HepG2 (cell line): ENCODE data around the gene NGDN. TPM values are rescaled to one million over a fixed set of nuclear protein-coding genes. Genes with fewer than 3 reads are reported as not detected.

Experiments used
- ATAC-seq: fragments of 200-7000 bp; cut with Tn5 transposase; 3 replicates; pipeline ENCODE4 v1.9.1; 2020; ENCODE audit warnings: mild to moderate bottlenecking, moderate library complexity
- BruUV-seq: library from RNA; stranded (reverse); fragments of 400-500 nt; replicated peaks from 2 replicates; lab custom pipeline; 2021; lab: Mats Ljungman, UMichigan
- CTCF ChIA-PET: fragments of 300-600 bp; formaldehyde crosslinking; extraction: SDS; loops from one replicate; lab custom pipeline; 2021; ENCODE audit warnings: low total read pairs, inconsistent platforms, low intra/inter-chr PET ratio; lab: Yijun Ruan, JAX
- POLR2A ChIA-PET: fragments of 350-600 bp; sonication (Branson Sonifier 250); formaldehyde crosslinking; loops from one replicate; lab custom pipeline; 2020; ENCODE audit warnings: antibody characterized with exemption, inconsistent platforms; lab: Yijun Ruan, JAX
- DNase-seq: peaks from one replicate; pipeline ENCODE4 v3.0.0-alpha.2; 2015; ENCODE audit warnings: low spot score
- FAIRE-seq: peaks from 3 replicates; lab custom pipeline; 2011; peaks lifted over from hg19 to GRCh38; lab: Jason Lieb, UNC
- H2AFZ ChIP-seq: one replicate; pipeline ENCODE4 v1.6.1; 2011; ENCODE audit warnings: low read length, inconsistent platforms
- H3K27ac ChIP-seq: fragments of 300-600 bp; 3 replicates; pipeline ENCODE4 v1.8.0; 2011; ENCODE audit warnings: mixed run types, mild to moderate bottlenecking, mixed read lengths, low read length, inconsistent platforms; ENCODE audit not compliant: insufficient read depth; ENCODE audit errors: extremely low read length
- H3K27me3 ChIP-seq, 2 experiments: fragments of 200-600 bp in 1 of 2; 2 replicates in 1 of 2; 3 replicates in 1 of 2; pipeline versions ENCODE4 v1.6.0 to v1.8.0; 2011; ENCODE audit warnings: low read length in 2 of 2, mild to moderate bottlenecking in 2 of 2, moderate library complexity in 2 of 2, inconsistent platforms in 1 of 2; ENCODE audit not compliant: insufficient read depth in 2 of 2, control insufficient read depth in 1 of 2
- H3K36me3 ChIP-seq, 2 experiments: fragments of 200-600 bp in 1 of 2; replicated peaks in 1 of 2; 2 replicates in 1 of 2; 3 replicates in 1 of 2; pipeline versions ENCODE4 v1.5.1 to v1.8.0; 2011; ENCODE audit warnings: low read length in 2 of 2, inconsistent platforms in 1 of 2; ENCODE audit not compliant: insufficient read depth in 2 of 2, control insufficient read depth in 1 of 2
- H3K4me1 ChIP-seq: 2 replicates; pipeline ENCODE4 v1.5.1; 2012; ENCODE audit warnings: low read length, inconsistent platforms; ENCODE audit not compliant: insufficient read depth
- H3K4me2 ChIP-seq: 2 replicates; pipeline ENCODE4 v1.6.0; 2011; ENCODE audit warnings: low read depth, low read length, inconsistent platforms
- H3K4me3 ChIP-seq, 3 experiments: fragments of 200-600 bp in 1 of 3; sonication (generic), shearing (Covaris generic) in 1 of 3; replicated peaks in 1 of 3; 2 replicates each; pipeline ENCODE4 v1.5.1; 2011 to 2016; ENCODE audit warnings: low read length in 3 of 3, inconsistent platforms in 2 of 3, low read depth in 2 of 3, mild to moderate bottlenecking in 2 of 3, control low read depth in 1 of 3, mixed read lengths in 1 of 3; ENCODE audit not compliant: insufficient read depth in 1 of 3
- H3K79me2 ChIP-seq: one replicate; pipeline ENCODE4 v1.6.1; 2011; ENCODE audit warnings: low read length, inconsistent platforms; ENCODE audit not compliant: insufficient read depth
- H3K9ac ChIP-seq: 2 replicates; pipeline ENCODE4 v1.6.0; 2011; ENCODE audit warnings: mild to moderate bottlenecking, low read depth, low read length, inconsistent platforms; ENCODE audit not compliant: insufficient read depth
- H3K9me3 ChIP-seq: 2 replicates; pipeline ENCODE4 v1.5.1; 2012; ENCODE audit warnings: mild to moderate bottlenecking, low read length
- H4K20me1 ChIP-seq: 2 replicates; pipeline ENCODE4 v1.6.0; 2011; ENCODE audit warnings: inconsistent platforms, mild to moderate bottlenecking, low read length, moderate library complexity; ENCODE audit not compliant: insufficient read depth
- RFXAP ChIP-seq: sonication (generic); formaldehyde crosslinking; IDR thresholded peaks from 2 replicates; pipeline ENCODE4 v1.4.0; 2020; ENCODE audit warnings: missing genetic modification reagents, borderline replicate concordance
- SUZ12 ChIP-seq: fragments of 150-350 bp; IDR thresholded peaks from 2 replicates; pipeline ENCODE4 v1.6.1; 2014; ENCODE audit warnings: low read depth, low read length
- TAF15 ChIP-seq: fragments of 200-400 bp; formaldehyde crosslinking; IDR thresholded peaks from one replicate; pipeline ENCODE4 v1.6.1; 2018; ENCODE audit warnings: mild to moderate bottlenecking, low read depth, low read length; ENCODE audit not compliant: poor library complexity, severe bottlenecking
- ZSCAN25 ChIP-seq: sonication (generic); formaldehyde crosslinking; IDR thresholded peaks from 2 replicates; pipeline ENCODE4 v1.8.0; 2022; ENCODE audit warnings: mild to moderate bottlenecking, missing genetic modification reagents
- WGBS: methylation state at CpG from one replicate; pipeline ENCODE4 v1.1.6; 2017; ENCODE audit warnings: low lambda C conversion rate; 5-methylcytosine and 5-hydroxymethylcytosine counted together
- in situ Hi-C: cut with HindIII; loops from 2 replicates; pipeline ENCODE4 v1.10.0; 2017; ENCODE audit warnings: low pct_unique_long_range_greater_than_20kb; ENCODE audit not compliant: extremely low pct_ligation_motif_present
- intact Hi-C: fragments of 100-400 bp; cut with micrococcal nuclease; formaldehyde crosslinking; loops from one replicate; pipeline ENCODE4 v1.10.0; 2022; ENCODE audit not compliant: unreplicated experiment
- polyA plus RNA-seq, 8 experiments: library from polyadenylated mRNA; depleted of rRNA in 3 of 8; stranded (reverse) in 7 of 8; unstranded in 1 of 8; fragments of >200 nt; fragmentation: Illumina TruSeq in 4 of 8; extraction: Trizol in 4 of 8; gene quantifications; 2 replicates each; pipeline versions ENCODE4 v1.2.1 to v1.2.3, GENCODE V29; 2011 to 2016; ENCODE audit warnings: low read depth in 4 of 8, missing spikeins in 1 of 8, mixed read lengths in 1 of 8; ENCODE audit not compliant: insufficient read depth in 1 of 8
- total RNA-seq, 5 experiments: library from RNA; depleted of rRNA; stranded (reverse); fragments of >200 nt; fragmentation: Illumina TruSeq; extraction: Trizol; gene quantifications; 2 replicates each; pipeline ENCODE4 v1.2.3, GENCODE V29; 2016; ENCODE audit warnings: low read depth in 1 of 5
- TF ChIP-seq, protein P1 (sequence below): sonication (generic); formaldehyde crosslinking; IDR thresholded peaks from 2 replicates; pipeline ENCODE4 v1.4.0; 2020; ENCODE audit warnings: missing genetic modification reagents
- TF ChIP-seq, protein P2 (sequence below): sonication (generic); formaldehyde crosslinking; IDR thresholded peaks from 2 replicates; pipeline ENCODE4 v1.5.0; 2020; ENCODE audit warnings: mild to moderate bottlenecking, missing genetic modification reagents, moderate library complexity
- TF ChIP-seq, protein P3 (sequence below): IDR thresholded peaks from 2 replicates; pipeline ENCODE4 v1.4.0; 2020; ENCODE audit warnings: mild to moderate bottlenecking, missing genetic modification reagents
- TF ChIP-seq, protein P4 (sequence below): sonication (generic); formaldehyde crosslinking; IDR thresholded peaks from 2 replicates; pipeline ENCODE4 v1.4.0; 2020; ENCODE audit warnings: missing genetic modification reagents
- TF ChIP-seq, protein P5 (sequence below): sonication (generic); formaldehyde crosslinking; IDR thresholded peaks from 2 replicates; pipeline ENCODE4 v1.4.0; 2020; ENCODE audit warnings: missing genetic modification reagents

Gene NGDN
- total and polyA plus RNA-seq, 2 of the 13 experiments (the other 11 are each of a cell fraction or from before 2014, with no cell fraction given): 154 to 216 TPM

DNA sequence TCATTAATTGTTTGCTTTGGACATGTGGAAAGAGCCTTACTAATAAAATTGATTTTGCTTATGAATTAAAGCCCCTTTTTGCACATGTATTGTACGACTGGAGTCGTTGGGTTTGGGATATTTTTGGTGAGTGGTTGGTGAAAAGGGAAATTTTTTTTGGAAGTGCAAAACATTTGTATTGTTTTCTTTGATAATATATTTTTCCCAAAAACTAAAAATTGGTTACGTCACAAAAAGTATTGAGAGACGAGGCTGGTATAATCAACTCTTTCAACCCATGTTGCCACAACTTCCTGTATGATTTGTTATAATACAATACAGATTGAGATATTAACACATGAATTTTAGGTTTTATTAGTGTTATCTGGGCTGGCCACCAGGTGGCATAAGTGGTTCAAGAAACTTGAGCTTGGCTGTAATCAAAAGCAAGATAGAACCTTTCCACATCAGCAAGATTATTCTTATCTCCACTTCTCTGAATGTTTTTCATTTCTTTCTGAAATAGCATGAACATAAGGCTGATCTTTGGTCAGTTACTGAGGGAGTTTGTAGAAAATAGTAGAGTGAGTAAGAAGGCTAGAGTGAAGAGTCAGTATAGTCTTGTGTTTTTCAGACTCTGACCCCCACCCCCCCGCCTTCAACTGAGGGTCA, 8.7 kb downstream of the NGDN start:
- no peaks in the 10 kb centered on the region for H3K79me2 ChIP-seq
- CTCF ChIA-PET: interaction anchor here (0.7 to 9.7 kb wide), 7 partner anchors 9 to 91 kb away, joined by 3 to 275 read pairs (median 5); partner anchors contain the start of genes THTPA and ZFHX2
- H4K20me1 ChIP-seq: peaks cover 10% of the 10 kb centered on the region; the same call in 1 of the 2 replicates
- peak; percentile 58 for FAIRE-seq
- no peak overlapping the region for H3K9ac ChIP-seq
- no peak overlapping the region for H3K4me2 ChIP-seq
- peaks cover 8% of the 10 kb centered on the region for H3K4me1 ChIP-seq
- BruUV-seq: no TSS peak
- 26% methylated on average over 5 of the region's 5 CpGs for WGBS
- H3K9me3 ChIP-seq: no peaks in the 10 kb centered on the region
- no peak overlapping the region for H3K4me3 ChIP-seq
- no peak overlapping the region for H3K27ac ChIP-seq
- in situ Hi-C loops: no loop called here
- no peak overlapping the region for H2AFZ ChIP-seq
- POLR2A ChIA-PET: interaction anchor here (0.6 to 5.1 kb wide), 13 partner anchors 9 to 383 kb away, joined by 3 to 57 read pairs (median 4); partner anchors contain the start of genes ACIN1, AP1G2, C14orf119 and DHRS2
- H3K27me3 ChIP-seq: no peaks in the 10 kb centered on the region
- ATAC-seq: peak; percentile 33
- peaks cover 42 to 73% of the 10 kb centered on the region in 2 experiments for H3K36me3 ChIP-seq
- intact Hi-C loops: loop anchor here (1.0 kb wide), 2 partner anchors 61 to 84 kb away; no protein-coding TSS in a partner anchor
- DNase-seq: peak; percentile 77
- TF ChIP-seq ZSCAN25 (CRISPR knock-in tag) (no peak), RFXAP (CRISPR knock-in tag) (no peak), TAF15 (no peak), SUZ12 (no peak)
- TF ChIP-seq, protein P1, sequence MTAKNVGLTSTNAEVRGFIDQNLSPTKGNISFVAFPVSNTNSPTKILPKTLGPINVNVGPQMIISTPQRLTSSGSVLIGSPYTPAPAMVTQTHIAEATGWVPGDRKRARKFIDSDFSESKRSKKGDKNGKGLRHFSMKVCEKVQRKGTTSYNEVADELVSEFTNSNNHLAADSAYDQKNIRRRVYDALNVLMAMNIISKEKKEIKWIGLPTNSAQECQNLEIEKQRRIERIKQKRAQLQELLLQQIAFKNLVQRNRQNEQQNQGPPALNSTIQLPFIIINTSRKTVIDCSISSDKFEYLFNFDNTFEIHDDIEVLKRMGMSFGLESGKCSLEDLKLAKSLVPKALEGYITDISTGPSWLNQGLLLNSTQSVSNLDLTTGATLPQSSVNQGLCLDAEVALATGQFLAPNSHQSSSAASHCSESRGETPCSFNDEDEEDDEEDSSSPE (CRISPR knock-in tag): no peak
- TF ChIP-seq, protein P2, sequence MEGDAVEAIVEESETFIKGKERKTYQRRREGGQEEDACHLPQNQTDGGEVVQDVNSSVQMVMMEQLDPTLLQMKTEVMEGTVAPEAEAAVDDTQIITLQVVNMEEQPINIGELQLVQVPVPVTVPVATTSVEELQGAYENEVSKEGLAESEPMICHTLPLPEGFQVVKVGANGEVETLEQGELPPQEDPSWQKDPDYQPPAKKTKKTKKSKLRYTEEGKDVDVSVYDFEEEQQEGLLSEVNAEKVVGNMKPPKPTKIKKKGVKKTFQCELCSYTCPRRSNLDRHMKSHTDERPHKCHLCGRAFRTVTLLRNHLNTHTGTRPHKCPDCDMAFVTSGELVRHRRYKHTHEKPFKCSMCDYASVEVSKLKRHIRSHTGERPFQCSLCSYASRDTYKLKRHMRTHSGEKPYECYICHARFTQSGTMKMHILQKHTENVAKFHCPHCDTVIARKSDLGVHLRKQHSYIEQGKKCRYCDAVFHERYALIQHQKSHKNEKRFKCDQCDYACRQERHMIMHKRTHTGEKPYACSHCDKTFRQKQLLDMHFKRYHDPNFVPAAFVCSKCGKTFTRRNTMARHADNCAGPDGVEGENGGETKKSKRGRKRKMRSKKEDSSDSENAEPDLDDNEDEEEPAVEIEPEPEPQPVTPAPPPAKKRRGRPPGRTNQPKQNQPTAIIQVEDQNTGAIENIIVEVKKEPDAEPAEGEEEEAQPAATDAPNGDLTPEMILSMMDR (CRISPR knock-in tag): peak; percentile 91
- TF ChIP-seq, protein P3, sequence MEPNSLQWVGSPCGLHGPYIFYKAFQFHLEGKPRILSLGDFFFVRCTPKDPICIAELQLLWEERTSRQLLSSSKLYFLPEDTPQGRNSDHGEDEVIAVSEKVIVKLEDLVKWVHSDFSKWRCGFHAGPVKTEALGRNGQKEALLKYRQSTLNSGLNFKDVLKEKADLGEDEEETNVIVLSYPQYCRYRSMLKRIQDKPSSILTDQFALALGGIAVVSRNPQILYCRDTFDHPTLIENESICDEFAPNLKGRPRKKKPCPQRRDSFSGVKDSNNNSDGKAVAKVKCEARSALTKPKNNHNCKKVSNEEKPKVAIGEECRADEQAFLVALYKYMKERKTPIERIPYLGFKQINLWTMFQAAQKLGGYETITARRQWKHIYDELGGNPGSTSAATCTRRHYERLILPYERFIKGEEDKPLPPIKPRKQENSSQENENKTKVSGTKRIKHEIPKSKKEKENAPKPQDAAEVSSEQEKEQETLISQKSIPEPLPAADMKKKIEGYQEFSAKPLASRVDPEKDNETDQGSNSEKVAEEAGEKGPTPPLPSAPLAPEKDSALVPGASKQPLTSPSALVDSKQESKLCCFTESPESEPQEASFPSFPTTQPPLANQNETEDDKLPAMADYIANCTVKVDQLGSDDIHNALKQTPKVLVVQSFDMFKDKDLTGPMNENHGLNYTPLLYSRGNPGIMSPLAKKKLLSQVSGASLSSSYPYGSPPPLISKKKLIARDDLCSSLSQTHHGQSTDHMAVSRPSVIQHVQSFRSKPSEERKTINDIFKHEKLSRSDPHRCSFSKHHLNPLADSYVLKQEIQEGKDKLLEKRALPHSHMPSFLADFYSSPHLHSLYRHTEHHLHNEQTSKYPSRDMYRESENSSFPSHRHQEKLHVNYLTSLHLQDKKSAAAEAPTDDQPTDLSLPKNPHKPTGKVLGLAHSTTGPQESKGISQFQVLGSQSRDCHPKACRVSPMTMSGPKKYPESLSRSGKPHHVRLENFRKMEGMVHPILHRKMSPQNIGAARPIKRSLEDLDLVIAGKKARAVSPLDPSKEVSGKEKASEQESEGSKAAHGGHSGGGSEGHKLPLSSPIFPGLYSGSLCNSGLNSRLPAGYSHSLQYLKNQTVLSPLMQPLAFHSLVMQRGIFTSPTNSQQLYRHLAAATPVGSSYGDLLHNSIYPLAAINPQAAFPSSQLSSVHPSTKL (CRISPR knock-in tag): peak; percentile 27; the same call in 1 of the 2 replicates
- TF ChIP-seq, protein P4, sequence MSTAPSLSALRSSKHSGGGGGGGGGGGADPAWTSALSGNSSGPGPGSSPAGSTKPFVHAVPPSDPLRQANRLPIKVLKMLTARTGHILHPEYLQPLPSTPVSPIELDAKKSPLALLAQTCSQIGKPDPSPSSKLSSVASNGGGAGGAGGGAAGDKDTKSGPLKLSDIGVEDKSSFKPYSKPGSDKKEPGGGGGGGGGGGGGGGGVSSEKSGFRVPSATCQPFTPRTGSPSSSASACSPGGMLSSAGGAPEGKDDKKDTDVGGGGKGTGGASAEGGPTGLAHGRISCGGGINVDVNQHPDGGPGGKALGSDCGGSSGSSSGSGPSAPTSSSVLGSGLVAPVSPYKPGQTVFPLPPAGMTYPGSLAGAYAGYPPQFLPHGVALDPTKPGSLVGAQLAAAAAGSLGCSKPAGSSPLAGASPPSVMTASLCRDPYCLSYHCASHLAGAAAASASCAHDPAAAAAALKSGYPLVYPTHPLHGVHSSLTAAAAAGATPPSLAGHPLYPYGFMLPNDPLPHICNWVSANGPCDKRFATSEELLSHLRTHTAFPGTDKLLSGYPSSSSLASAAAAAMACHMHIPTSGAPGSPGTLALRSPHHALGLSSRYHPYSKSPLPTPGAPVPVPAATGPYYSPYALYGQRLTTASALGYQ: no peak
- TF ChIP-seq, protein P5, sequence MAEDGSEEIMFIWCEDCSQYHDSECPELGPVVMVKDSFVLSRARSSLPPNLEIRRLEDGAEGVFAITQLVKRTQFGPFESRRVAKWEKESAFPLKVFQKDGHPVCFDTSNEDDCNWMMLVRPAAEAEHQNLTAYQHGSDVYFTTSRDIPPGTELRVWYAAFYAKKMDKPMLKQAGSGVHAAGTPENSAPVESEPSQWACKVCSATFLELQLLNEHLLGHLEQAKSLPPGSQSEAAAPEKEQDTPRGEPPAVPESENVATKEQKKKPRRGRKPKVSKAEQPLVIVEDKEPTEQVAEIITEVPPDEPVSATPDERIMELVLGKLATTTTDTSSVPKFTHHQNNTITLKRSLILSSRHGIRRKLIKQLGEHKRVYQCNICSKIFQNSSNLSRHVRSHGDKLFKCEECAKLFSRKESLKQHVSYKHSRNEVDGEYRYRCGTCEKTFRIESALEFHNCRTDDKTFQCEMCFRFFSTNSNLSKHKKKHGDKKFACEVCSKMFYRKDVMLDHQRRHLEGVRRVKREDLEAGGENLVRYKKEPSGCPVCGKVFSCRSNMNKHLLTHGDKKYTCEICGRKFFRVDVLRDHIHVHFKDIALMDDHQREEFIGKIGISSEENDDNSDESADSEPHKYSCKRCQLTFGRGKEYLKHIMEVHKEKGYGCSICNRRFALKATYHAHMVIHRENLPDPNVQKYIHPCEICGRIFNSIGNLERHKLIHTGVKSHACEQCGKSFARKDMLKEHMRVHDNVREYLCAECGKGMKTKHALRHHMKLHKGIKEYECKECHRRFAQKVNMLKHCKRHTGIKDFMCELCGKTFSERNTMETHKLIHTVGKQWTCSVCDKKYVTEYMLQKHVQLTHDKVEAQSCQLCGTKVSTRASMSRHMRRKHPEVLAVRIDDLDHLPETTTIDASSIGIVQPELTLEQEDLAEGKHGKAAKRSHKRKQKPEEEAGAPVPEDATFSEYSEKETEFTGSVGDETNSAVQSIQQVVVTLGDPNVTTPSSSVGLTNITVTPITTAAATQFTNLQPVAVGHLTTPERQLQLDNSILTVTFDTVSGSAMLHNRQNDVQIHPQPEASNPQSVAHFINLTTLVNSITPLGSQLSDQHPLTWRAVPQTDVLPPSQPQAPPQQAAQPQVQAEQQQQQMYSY (CRISPR knock-in tag): no peak
